Ishikawa (cell line): ENCODE data around the gene ITPKA.

Source experiments
- CREB1 ChIP-seq: IDR thresholded peaks from 2 replicates; pipeline ENCODE4 v1.6.1; 2012; ENCODE audit warnings: low read depth
- EGR1 ChIP-seq: IDR thresholded peaks from 2 replicates; pipeline ENCODE4 v1.6.1; 2012
- EP300 ChIP-seq: IDR thresholded peaks from 2 replicates; pipeline ENCODE4 v1.6.1; 2012; ENCODE audit warnings: borderline replicate concordance
- FOXM1 ChIP-seq: IDR thresholded peaks from 2 replicates; pipeline ENCODE4 v1.6.1; 2012; ENCODE audit warnings: low read depth, borderline replicate concordance
- NFIC ChIP-seq: IDR thresholded peaks from 2 replicates; pipeline ENCODE4 v1.6.1; 2012
- RAD21 ChIP-seq: IDR thresholded peaks from 2 replicates; pipeline ENCODE4 v1.6.1; 2012; ENCODE audit warnings: low read depth
- REST ChIP-seq: IDR thresholded peaks from 2 replicates; pipeline ENCODE4 v1.6.1; 2012; ENCODE audit warnings: low read depth, mild to moderate bottlenecking
- TAF1 ChIP-seq: IDR thresholded peaks from 2 replicates; pipeline ENCODE4 v1.6.1; 2012; ENCODE audit warnings: low read depth, mild to moderate bottlenecking
- TCF12 ChIP-seq: IDR thresholded peaks from 2 replicates; pipeline ENCODE4 v1.6.1; 2012; ENCODE audit warnings: low read depth
- TEAD4 ChIP-seq: IDR thresholded peaks from 2 replicates; pipeline ENCODE4 v1.6.1; 2012
- YY1 ChIP-seq: IDR thresholded peaks from 2 replicates; pipeline ENCODE4 v1.6.1; 2012; ENCODE audit warnings: low read depth
- ZBTB7A ChIP-seq: IDR thresholded peaks from 2 replicates; pipeline ENCODE4 v1.6.1; 2012; ENCODE audit warnings: low read depth

- no peak for TF ChIP-seq TAF1
- TF ChIP-seq EGR1, result no peak
- no peak for TF ChIP-seq NFIC
- TF ChIP-seq RAD21, result peak; percentile 36; the same call in 1 of the 2 replicates
- TF ChIP-seq EP300, result no peak
- no peak for TF ChIP-seq FOXM1
- no peak for TF ChIP-seq TCF12
- no peak for TF ChIP-seq YY1
- TF ChIP-seq CREB1, result no peak
- TF ChIP-seq ZBTB7A, result no peak
- TF ChIP-seq TEAD4, result no peak
- no peak for TF ChIP-seq REST
These were observed 13.2 kb downstream of the ITPKA start for GRCh38 chr15:41506796-41507341.
